ENCODE measurements around the gene TRPV6.

- TF ChIP-seq ZNF565 (CRISPR knock-in tag; conservative IDR thresholded peaks at IDR 0.05; ENCODE audit: low read depth) (no peak), PATZ1 (CRISPR knock-in tag; IDR thresholded peaks at IDR 0.05; ENCODE audit: borderline replicate concordance) (no peak), ZFP30 (CRISPR knock-in tag; IDR thresholded peaks at IDR 0.05) (no peak), PPARA (CRISPR knock-in tag; IDR thresholded peaks at IDR 0.05; ENCODE audit: borderline replicate concordance) (no peak), CSRNP3 (CRISPR knock-in tag; IDR thresholded peaks at IDR 0.05) (no peak), ARNTL (CRISPR knock-in tag; IDR thresholded peaks at IDR 0.05; ENCODE audit: borderline replicate concordance, low read depth) (no peak), ZC3H10 (CRISPR knock-in tag; IDR thresholded peaks at IDR 0.05) (no peak), RARB (CRISPR knock-in tag; IDR thresholded peaks at IDR 0.05) (no peak)
These were observed at the start of gene TRPV6 for GRCh38 chr7:142885311-142886230.

Measured in SK-N-SH treated with all-trans-retinoic acid at 6 μM for 48 hours (cell line).